Measurements from ENCODE around the gene RGN. TPM values are rescaled to one million over a fixed set of nuclear protein-coding genes. Genes with fewer than 3 reads are reported as not detected.
"Not testable (repeated sequence)": the region's sequence is repeated elsewhere in the genome, so short reads cannot be mapped to it uniquely, and the experiment has no call there.

RGN gene
- total RNA-seq, 1 donor from 2014 or later: 2.9 TPM

- DNase-seq (ENCODE audit: low read depth): no peak
These were observed 15.6 kb downstream of the RGN start for GRCh38 chrX:47093860-47094259.

DNA sequence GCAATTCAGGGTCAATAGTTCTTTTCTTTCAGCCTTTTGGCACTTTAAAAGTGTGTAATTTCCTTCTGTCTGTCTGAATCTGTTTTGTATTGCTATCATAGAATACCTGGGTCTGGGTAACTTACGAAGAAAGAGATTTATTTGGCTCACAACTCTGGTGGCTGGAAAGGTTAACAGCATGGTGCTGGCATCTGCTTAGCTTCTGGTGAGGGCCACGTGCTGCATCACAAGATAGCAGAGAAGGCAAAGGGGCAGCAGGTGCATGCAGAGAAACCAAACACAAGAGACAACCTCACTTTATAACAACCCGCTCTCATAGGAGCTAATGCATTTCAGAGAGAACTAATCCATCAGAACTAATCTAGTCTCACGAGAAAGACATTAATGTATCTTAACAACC lies 18.8 kb downstream of the RGN start:
- DNase-seq (ENCODE audit: low read depth): no peak

More at GRCh38 chrX:47093860-47094259, 15.6 kb downstream of the RGN start:
- TF ChIP-seq, protein P1, sequence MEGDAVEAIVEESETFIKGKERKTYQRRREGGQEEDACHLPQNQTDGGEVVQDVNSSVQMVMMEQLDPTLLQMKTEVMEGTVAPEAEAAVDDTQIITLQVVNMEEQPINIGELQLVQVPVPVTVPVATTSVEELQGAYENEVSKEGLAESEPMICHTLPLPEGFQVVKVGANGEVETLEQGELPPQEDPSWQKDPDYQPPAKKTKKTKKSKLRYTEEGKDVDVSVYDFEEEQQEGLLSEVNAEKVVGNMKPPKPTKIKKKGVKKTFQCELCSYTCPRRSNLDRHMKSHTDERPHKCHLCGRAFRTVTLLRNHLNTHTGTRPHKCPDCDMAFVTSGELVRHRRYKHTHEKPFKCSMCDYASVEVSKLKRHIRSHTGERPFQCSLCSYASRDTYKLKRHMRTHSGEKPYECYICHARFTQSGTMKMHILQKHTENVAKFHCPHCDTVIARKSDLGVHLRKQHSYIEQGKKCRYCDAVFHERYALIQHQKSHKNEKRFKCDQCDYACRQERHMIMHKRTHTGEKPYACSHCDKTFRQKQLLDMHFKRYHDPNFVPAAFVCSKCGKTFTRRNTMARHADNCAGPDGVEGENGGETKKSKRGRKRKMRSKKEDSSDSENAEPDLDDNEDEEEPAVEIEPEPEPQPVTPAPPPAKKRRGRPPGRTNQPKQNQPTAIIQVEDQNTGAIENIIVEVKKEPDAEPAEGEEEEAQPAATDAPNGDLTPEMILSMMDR (conservative IDR thresholded peaks at IDR 0.05; ENCODE audit: low read depth, low read length): no peak
- no peak overlapping the region for H3K4me3 ChIP-seq (ENCODE audit: low read depth, low read length)

GRCh38 chrX:47098338-47099094 lies 20.3 kb downstream of the RGN start:
- H3K4me3 ChIP-seq (ENCODE audit: low read depth, low read length): no peak overlapping the region
- TF ChIP-seq, protein P1 (conservative IDR thresholded peaks at IDR 0.05; ENCODE audit: low read depth, low read length): no peak

More for the DNA sequence above, 18.8 kb downstream of the RGN start:
- H3K4me3 ChIP-seq (ENCODE audit: low read depth, low read length): no peak overlapping the region
- TF ChIP-seq, protein P1 (conservative IDR thresholded peaks at IDR 0.05; ENCODE audit: low read depth, low read length): no peak

DNA sequence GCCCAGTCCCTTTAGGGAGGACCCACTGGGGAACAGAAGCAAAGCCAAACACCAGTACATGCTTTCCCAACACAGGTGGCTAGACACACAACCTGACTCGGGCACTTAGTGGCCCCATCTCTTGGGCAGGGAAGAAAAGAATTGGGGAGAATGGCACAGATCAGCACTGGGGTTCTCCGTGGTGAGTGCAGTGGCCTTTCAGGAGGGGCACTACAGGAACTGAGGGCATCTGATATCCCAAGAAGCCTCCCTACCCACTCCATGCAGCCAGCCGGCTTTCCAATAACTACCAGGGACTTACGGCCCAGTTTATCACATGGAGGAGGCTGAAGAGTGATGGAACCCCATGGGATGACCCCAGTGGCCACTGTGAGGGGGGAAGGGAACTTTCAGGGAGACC lies 23.0 kb downstream of the RGN start:
- DNase-seq (ENCODE audit: low read depth): no peak
- H3K4me3 ChIP-seq (ENCODE audit: low read depth, low read length): no peak overlapping the region
- TF ChIP-seq, protein P1 (conservative IDR thresholded peaks at IDR 0.05; ENCODE audit: low read depth, low read length): no peak

More at GRCh38 chrX:47098338-47099094, 20.3 kb downstream of the RGN start:
- DNase-seq (ENCODE audit: low read depth): no peak

- not testable (repeated sequence) for H3K4me3 ChIP-seq (ENCODE audit: low read depth, low read length); DNase-seq (ENCODE audit: low read depth)
These were observed 32.8 kb downstream of the RGN start for GRCh38 chrX:47110936-47111615.

DNA sequence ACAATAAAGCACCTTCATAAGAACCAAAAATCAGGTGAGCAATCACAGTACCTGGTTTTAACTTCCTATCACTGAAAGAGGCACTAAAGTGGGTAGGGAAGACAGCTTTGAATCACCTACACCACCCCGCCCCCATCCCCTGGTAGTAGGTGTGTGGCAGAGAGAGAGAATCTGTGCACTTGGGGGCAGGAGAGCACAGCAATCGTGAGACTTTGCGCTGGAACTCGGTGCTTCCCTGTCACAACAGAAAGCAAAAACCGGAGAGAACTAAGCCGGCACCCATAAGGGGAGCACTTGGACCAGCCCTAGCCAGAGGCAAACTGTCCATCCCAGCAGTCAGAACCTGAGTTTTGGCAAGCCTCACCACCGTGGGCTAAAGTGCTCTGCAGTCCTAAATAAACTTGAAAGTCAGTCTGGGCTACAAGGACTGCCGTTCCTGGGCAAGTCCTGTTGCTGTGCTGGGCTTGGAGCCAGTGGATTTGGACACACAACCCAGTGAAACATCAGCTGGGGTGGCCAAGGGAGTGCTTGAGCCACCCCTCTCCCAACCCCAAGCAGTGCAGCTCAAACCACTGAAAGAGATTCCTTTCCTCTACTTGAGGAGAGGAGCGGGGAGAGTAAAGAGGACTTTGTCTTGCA lies 34.2 kb downstream of the RGN start:
- DNase-seq (ENCODE audit: low read depth): no peak
- peak overlapping the region; percentile 31 for H3K4me3 ChIP-seq (ENCODE audit: low read depth, low read length)
- TF ChIP-seq, protein P1 (conservative IDR thresholded peaks at IDR 0.05; ENCODE audit: low read depth, low read length): peak; percentile 18

DNA sequence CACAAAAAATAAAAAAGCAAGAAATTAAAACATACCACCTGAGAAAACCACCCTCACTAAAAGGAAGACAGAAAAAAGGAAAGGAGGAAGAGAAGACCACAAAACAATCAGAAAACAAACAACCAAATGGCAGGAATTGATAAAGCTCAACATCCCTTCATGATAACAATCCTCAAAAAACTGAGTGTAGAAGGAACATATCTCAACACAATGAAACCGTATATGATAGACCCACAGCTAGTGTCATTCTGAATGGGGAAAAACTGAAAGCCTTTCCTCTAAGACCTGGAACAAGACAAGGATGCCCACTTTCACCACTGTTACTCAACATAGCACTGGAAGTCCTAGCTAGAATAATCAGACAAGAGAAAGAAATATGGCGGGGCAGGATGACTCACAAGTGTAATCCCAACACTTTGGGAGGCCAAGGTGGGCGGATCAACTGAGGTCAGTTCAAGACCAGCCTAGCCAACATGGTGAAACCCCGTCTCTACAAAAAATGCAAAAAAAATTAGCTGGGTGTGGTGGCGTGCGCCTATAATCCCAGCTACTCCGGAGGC lies 38.4 kb downstream of the RGN start:
- not testable (repeated sequence) for DNase-seq (ENCODE audit: low read depth); H3K4me3 ChIP-seq (ENCODE audit: low read depth, low read length)

DNA sequence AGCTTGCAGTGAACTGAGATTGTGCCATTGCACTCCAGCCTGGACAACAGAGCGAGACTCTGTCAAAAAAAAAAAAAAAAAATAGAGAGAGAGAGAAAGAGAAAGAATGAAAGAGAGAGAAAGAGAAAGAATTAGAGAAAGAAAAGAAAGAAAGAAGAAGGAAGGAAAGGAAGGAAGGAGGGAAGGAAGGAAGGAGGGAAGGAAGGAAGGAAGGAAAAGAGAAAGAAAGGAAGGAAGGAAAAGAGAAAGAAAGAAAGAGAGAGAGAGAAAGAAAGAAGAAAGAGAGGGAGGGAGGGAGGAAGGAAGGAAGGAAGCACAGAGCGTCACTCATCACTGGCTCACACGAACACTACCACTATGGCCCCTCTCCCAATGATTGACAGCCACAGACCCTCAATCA lies 46.2 kb downstream of the RGN start:
- DNase-seq (ENCODE audit: low read depth); H3K4me3 ChIP-seq (ENCODE audit: low read depth, low read length): not testable (repeated sequence)

Data from epithelial cell of proximal tubule (primary cell).